ENCODE results near the gene PDIA6.

DNA sequence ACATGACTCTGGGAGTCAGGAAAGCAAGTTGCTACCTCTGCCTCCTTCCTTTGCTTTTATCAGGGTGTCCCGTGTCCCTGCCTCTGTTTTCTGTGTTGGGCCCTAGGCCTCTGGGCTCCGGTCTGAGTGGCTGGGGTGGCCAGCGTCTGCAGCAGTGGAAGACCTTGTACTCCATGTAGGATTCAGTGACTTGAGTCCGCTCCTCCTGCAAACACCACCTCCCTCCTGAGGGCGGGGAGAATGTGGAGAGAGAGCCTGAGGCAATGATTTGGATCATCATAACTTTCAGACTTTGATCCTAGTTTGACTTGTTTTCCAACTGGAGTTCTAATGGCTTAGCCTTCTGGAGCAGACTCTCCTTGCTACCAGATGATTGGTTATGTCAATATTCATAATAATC, 60.3 kb downstream of the PDIA6 start:
- TF ChIP-seq, protein P1, sequence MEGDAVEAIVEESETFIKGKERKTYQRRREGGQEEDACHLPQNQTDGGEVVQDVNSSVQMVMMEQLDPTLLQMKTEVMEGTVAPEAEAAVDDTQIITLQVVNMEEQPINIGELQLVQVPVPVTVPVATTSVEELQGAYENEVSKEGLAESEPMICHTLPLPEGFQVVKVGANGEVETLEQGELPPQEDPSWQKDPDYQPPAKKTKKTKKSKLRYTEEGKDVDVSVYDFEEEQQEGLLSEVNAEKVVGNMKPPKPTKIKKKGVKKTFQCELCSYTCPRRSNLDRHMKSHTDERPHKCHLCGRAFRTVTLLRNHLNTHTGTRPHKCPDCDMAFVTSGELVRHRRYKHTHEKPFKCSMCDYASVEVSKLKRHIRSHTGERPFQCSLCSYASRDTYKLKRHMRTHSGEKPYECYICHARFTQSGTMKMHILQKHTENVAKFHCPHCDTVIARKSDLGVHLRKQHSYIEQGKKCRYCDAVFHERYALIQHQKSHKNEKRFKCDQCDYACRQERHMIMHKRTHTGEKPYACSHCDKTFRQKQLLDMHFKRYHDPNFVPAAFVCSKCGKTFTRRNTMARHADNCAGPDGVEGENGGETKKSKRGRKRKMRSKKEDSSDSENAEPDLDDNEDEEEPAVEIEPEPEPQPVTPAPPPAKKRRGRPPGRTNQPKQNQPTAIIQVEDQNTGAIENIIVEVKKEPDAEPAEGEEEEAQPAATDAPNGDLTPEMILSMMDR (IDR thresholded peaks at IDR 0.05): no peak
- TF ChIP-seq POLR2A (IDR thresholded peaks at IDR 0.05) (no peak), POLR2AphosphoS5 (IDR thresholded peaks at IDR 0.05) (no peak), EP300 (IDR thresholded peaks at IDR 0.05) (no peak)
